Stimulated activated naive CD8-positive, alpha-beta T cell treated with anti-CD3 and anti-CD28 coated beads, Interleukin-15, Interleukin-2, amounts not matched to agents 100 U/mL and 50 U/mL, for 24 hours (primary cell): ENCODE measurements around the gene SUDS3.
A peak's percentile ranks its signal among the peaks of the same experiment; 100 is the strongest.
"Not testable (repeated sequence)": the region's sequence is repeated elsewhere in the genome, so short reads cannot be mapped to it uniquely, and the experiment has no call there.

Experiments used
- ATAC-seq: fragments of 150-1000 bp; cut with Tn5 transposase; one replicate; pipeline ENCODE4 v1.10.0; 2021
- DNase-seq: peaks from one replicate; pipeline ENCODE4 v3.0.0; 2021

Gene SUDS3

GRCh38 chr12:118376089-118377020 is at the start of gene SUDS3:
Gene SUDS3, plus strand, starts transcription at chr12:118376555. Its CDS starts 137 bp downstream, at chr12:118376692.
- ATAC-seq (peak; percentile 30), DNase-seq (peak; percentile 95)

DNA sequence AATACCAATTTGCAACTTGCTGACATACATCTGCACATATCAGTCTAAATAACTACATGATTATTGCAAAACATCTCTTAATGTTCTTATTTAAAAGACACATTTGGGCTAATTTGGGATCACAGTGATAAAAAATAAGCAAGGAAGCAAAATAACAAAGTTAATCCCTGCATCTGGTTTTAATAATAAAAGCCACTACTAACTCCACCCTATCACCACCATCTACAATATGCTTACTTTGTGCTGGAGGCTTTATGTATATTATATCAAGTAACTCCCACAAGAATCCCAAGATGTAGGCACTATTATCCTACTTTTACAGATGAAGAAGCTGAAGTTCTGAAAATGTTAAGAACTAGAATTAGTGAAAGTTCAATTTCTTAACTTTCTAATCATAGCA is 49.4 kb upstream of the SUDS3 start:
- no peak for DNase-seq

GRCh38 chr12:118327391-118327790 is 49.0 kb upstream of the SUDS3 start:
- no peak for ATAC-seq
- no peak for DNase-seq

More for the DNA sequence above, 49.4 kb upstream of the SUDS3 start:
- ATAC-seq = no peak

DNA sequence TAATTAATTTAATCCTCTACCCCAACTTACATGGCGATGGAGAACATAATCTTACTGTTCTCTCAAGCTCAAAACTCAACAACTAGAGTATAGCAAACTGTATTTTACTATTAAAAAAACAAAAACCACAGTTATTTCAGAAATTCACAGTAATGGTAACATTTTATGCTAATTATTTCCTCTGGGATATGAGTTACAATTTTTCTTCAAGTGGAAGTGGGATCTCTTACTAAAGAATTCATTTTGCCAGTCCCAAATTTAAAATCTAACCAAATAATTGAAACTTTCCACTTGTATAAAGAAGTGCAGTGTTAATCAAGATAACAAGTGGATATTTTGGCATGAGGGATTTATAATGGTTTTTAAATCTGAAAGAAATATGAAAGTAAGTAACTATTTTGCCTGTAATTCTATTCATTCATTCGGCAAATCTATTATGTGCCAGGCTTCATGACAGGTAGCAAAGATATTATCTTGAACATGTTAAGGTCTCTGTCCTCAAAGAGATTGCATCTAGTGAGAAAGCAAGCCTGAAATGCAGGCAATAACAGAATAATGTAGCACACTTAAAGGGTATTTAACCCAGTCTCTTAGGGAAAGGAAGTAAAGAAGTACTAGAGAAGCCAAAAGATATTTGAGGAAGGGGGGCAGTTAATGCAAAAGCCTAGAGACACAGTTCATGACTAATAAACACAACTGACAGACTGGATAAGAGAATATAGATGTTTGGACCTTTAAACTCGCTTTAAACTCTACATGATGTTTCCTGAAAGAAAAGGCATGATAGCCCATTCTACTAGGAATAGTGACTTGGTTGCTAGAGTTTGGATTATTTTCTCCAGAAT is 47.6 kb upstream of the SUDS3 start:
- no peak for ATAC-seq
- DNase-seq = no peak

- DNase-seq (no peak), ATAC-seq (no peak)
These were observed 45.8 kb upstream of the SUDS3 start for GRCh38 chr12:118330421-118331018.

GRCh38 chr12:118332511-118332910 is 43.8 kb upstream of the SUDS3 start:
- DNase-seq = no peak
- no peak for ATAC-seq

GRCh38 chr12:118334241-118334640 is 42.1 kb upstream of the SUDS3 start:
- ATAC-seq = no peak
- DNase-seq = no peak

GRCh38 chr12:118334939-118335567 is 41.3 kb upstream of the SUDS3 start:
- ATAC-seq (no peak), DNase-seq (no peak)

DNA sequence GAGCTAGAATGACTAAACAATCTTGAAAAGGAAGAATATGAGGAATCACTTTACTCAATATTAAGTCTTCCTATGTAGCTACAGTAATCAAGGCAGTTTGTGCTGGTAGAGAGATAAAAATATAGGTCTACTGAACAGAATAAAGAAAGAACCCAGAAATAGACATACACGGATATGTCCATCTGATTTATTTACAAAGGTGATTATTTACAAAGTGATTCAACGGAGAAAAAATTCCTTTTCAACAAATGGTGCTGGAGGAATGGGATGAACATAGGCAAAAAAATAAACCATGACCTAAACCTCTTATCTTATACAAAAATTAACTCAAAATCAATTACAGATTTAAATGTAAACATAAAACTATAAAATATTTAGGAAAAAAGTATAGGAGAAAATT is 40.2 kb upstream of the SUDS3 start:
- DNase-seq (no peak), ATAC-seq (no peak)

DNA sequence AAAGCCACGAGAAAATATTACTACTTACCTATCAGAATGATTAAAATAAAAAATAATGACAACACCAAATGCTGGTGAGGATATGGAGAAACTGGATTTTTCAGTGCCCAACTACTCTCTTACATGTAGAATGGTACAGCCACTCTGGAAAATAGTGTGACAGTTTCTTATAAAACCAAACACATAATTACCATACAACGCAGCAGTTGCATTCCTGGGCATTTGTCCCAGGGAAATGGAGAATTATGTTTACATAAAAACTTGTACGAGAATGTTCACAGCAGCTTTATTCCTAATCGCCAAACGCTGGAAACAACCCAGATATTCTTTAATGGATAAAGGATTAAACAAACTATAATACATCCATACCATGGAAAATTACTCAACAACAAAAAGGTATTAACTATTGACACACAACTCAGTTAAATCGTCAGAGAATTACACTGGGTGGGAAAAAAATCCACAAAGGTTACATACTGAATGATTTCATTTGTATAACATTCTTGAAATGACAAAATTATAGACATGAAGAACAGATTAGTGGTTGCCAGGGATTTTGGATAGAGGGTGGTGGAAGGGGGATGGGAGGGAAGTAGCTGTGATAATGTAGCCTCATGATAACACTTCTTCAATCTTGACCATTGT is 39.0 kb upstream of the SUDS3 start:
- ATAC-seq (no peak), DNase-seq (no peak)

- ATAC-seq = no peak
- no peak for DNase-seq
These were observed 34.3 kb upstream of the SUDS3 start for GRCh38 chr12:118342090-118342489.

DNA sequence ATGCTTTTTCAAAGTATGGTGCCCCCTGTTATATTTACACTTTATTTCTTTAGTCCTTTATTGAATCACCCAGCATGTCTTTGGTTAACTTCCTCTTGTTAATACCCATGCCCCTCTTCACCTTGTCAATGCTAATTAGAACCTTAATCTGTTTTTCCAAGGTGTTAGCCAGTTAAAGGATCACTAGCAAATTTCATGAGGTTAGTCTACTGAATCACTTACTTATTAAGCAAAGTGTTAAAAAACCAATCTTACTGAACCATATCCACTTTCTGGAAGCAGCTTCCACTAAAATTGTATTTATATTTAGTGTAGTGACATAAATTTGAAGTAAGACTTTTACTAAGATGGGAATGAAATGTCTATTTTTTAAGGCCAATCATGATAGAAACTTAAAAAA is 31.5 kb upstream of the SUDS3 start:
- DNase-seq (no peak), ATAC-seq (no peak)

- DNase-seq = no peak
- ATAC-seq = no peak
These were observed 31.0 kb upstream of the SUDS3 start for GRCh38 chr12:118345355-118345754.

GRCh38 chr12:118346895-118347294 is 29.5 kb upstream of the SUDS3 start:
- no peak for DNase-seq
- no peak for ATAC-seq

- ATAC-seq = no peak
- no peak for DNase-seq
These were observed 28.4 kb upstream of the SUDS3 start for GRCh38 chr12:118347916-118348315.

DNA sequence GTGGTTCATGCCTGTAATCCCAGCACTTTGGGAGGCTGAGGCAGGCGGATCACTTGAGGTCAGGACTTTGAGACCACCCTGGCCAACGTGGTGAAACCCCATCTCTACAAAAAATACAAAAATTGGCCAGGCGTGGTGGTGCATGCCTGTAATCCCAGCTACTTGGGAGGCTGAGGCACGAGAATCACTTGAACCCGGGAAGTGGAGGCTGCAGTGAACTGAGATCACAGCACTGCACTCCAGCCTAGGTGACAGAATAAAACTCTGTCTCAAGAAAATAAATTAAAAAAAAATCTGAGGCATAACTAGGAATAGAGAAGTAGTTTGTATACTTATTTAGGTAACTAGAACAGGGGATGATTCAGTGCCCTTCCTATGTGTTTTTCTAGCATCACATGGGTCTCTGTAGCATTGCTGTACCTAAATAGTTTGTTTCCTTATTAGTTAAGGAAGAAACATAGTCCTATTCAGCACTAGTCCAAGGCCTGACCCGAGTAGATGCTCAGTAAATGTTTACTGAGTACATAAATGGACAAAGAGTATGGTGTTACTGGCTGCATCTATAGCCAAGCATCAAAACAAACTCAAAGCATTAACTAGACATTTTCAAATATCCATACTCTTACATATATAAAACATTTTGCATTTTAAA is 25.3 kb upstream of the SUDS3 start:
- DNase-seq (no peak), ATAC-seq (no peak)

DNA sequence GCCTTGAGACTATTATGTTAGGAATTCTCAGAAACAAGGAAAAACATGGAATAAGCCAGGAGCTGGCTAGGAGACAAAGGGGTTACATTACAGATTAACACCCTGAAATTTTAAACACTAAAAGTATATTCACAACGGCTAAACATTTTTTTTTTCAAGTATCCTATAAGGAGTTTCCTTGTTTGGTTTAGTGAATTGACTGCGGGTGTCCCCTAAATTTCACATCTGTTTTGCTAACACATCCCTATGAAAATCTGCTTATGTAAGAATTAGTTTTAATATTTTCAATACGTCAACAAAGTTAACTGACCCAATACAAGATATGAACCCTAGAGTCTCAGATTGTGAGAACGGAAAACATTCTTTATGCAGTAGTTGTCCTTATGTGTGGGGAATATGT is 22.6 kb upstream of the SUDS3 start:
- no peak for DNase-seq
- no peak for ATAC-seq

- not testable (repeated sequence) for DNase-seq, ATAC-seq
These were observed 21.9 kb upstream of the SUDS3 start for GRCh38 chr12:118354503-118354902.

DNA sequence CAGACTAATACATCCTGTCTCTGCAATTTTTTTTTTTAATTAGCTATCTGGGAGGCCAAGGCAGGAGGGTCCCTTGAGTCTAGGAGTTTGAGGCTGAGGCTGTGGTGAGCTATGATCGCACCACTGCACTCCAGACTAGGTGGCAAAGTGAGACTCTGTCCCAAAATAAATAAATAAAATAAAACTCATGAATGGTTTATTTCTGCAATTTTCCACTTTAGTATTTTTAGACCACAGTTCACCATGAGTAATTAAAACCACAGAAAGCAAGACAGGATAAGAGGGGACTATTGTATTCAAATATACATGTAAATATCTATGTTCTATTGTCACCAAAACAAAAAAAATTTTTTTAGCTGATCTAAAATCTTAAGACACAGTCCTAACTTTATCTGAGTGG is 21.5 kb upstream of the SUDS3 start:
- ATAC-seq = no peak
- DNase-seq = no peak

- ATAC-seq (no peak), DNase-seq (no peak)
These were observed 20.5 kb upstream of the SUDS3 start for GRCh38 chr12:118355843-118356242.

GRCh38 chr12:118356809-118357256 is 19.5 kb upstream of the SUDS3 start:
- no peak for DNase-seq
- peak; percentile 64 for ATAC-seq
